Mesodermal cell (in vitro differentiated cells): ENCODE data around the gene TTC13.

Source experiments
- H3K27ac ChIP-seq: 2 replicates; pipeline ENCODE4 v1.7.0; 2013; ENCODE audit warnings: mild to moderate bottlenecking, low read depth, low read length, moderate library complexity; ENCODE audit not compliant: severe bottlenecking
- H3K36me3 ChIP-seq: 2 replicates; pipeline ENCODE4 v1.7.1; 2013; ENCODE audit warnings: mild to moderate bottlenecking, low read length, moderate library complexity; ENCODE audit not compliant: control insufficient read depth, insufficient read depth
- H3K4me1 ChIP-seq: one replicate; pipeline ENCODE4 v1.7.1; 2013; ENCODE audit warnings: mild to moderate bottlenecking, low read length; ENCODE audit not compliant: insufficient read depth, control insufficient read depth, poor library complexity, severe bottlenecking
- H3K4me3 ChIP-seq: 2 replicates; pipeline ENCODE4 v1.7.0; 2013; ENCODE audit warnings: low read length, control low read depth, mild to moderate bottlenecking; ENCODE audit not compliant: insufficient read depth, poor library complexity, severe bottlenecking; ENCODE audit errors: extremely low read depth
- H3K9me3 ChIP-seq: 2 replicates; pipeline ENCODE4 v1.7.1; 2013; ENCODE audit warnings: mild to moderate bottlenecking, low read length, moderate library complexity; ENCODE audit not compliant: control insufficient read depth
- WGBS, 2 experiments: methylation state at CpG; one replicate each; pipeline ENCODE4 v1.1.5; 2013; ENCODE audit warnings: missing lambda C conversion rate in 2 of 2; ENCODE audit not compliant: insufficient coverage in 2 of 2; 5-methylcytosine and 5-hydroxymethylcytosine counted together

The TTC13 gene

DNA sequence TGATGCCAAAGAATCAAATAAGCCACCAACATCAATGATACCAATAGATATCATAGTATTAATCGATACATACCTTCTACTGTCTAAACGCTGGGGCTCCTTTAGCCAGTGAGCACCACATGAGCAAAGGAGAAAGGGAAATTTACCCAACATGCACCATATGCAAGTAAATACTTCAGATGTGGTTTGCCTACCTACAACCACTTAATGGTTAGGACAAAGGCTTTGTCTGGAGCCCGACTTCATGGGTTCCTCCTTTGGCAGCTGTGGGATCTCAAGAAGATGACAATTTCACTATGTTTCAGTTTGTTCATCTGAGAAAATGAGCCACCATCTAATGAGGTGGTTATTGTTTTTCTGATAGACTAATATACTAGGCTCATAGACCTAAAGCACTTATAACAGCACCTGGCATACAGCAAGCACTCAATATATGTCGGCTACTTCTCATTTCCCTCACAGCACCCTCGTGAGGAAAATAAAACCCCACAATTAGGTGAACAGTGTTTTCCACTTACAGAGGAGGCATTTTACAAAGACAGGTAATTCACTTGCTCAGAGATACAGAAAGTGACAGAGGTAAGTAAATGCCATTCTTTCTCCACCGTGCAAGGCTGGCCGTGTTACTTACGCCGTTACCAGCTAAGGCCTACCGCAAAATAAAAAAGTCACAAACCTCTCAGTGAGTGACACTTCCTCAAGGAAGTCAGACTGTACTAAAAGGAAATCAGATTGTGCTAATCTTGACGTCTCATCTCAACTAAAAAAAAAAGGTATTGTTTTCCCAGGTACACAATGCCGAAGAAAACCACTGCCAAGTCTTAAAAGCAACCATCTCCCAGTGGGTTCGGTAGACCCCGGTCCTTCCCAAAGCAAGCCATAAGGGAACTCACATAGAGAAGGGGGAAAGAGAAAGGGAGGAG is 1.6 kb downstream of the TTC13 start:
- H3K4me1 ChIP-seq: peaks cover 16% of the 10 kb centered on the region
- H3K4me3 ChIP-seq: peak overlapping the region; percentile 59
- H3K9me3 ChIP-seq: no peaks in the 10 kb centered on the region
- H3K36me3 ChIP-seq: peaks cover 9% of the 10 kb centered on the region
- H3K27ac ChIP-seq: no peak overlapping the region
- 77 to 92% methylated on average over 3 to 9 of the region's 14 CpGs for WGBS, 2 experiments

DNA sequence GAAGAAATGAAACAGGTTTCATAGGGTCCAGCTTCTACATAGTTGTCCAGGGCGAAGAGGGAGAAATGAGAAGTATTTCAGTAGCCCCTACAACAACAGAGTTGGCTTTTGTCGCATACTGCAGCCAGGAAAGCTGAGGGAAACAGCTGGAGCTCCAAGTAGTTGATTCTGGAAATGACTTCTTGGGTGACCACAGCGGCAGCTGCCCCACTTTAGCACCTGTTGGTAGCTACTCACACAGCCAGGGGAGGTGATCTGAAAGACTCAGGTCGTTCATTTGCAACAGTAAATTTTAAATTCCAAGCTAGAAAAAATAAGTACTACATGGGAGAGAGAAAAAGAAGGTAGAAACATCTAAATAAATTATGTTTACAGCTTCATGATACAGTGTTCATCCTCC is 2.3 kb downstream of the TTC13 start:
- peaks cover 9% of the 10 kb centered on the region for H3K36me3 ChIP-seq
- peaks cover 16% of the 10 kb centered on the region for H3K4me1 ChIP-seq
- H3K4me3 ChIP-seq: no peak overlapping the region
- WGBS, 2 experiments: 90 to 96% methylated on average over 2 of the region's 4 CpGs
- no peaks in the 10 kb centered on the region for H3K9me3 ChIP-seq
- no peak overlapping the region for H3K27ac ChIP-seq

DNA sequence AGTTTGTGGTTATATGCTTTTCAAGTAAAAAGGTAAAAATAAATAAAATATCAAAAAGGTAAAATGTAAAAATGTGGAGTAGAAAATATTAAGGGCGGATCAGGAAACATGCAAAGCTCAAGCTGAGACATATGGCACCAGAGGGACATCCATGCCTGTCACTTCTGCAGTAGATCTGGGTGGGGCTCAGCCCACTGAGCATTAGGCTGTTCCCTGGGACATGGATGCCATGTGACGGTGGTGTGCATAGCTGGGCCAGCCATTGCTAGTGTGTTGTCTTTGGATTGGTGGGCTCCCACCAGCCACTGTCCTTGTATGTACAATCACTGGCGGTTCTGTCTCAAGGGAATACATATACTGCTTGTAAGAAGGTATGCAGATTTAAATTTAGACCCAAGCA is 3.0 kb downstream of the TTC13 start:
- Histone ChIP-seq H3K4me3 (no peak overlapping the region), H3K9me3 (no peaks in the 10 kb centered on the region), H3K4me1 (peaks cover 16% of the 10 kb centered on the region), H3K27ac (no peak overlapping the region), H3K36me3 (peaks cover 4% of the 10 kb centered on the region)
- 93 to 100% methylated on average over 1 to 2 of the region's 3 CpGs for WGBS, 2 experiments

- Histone ChIP-seq H3K4me3 (no peak overlapping the region), H3K4me1 (peaks cover 11% of the 10 kb centered on the region), H3K36me3 (peaks cover 4% of the 10 kb centered on the region), H3K27ac (no peak overlapping the region), H3K9me3 (no peaks in the 10 kb centered on the region)
- WGBS, 2 experiments: 100% methylated on average over 1 of the region's 1 CpG
Measured at GRCh38 chr1:230972855-230973271, 5.8 kb downstream of the TTC13 start.

GRCh38 chr1:230971771-230972170 is 6.9 kb downstream of the TTC13 start:
- Histone ChIP-seq H3K27ac (no peak overlapping the region), H3K4me1 (peaks cover 6% of the 10 kb centered on the region), H3K36me3 (peaks cover 4% of the 10 kb centered on the region), H3K4me3 (no peak overlapping the region), H3K9me3 (no peaks in the 10 kb centered on the region)

GRCh38 chr1:230970432-230970831 is 8.2 kb downstream of the TTC13 start:
- H3K36me3 ChIP-seq: no peaks in the 10 kb centered on the region
- no peak overlapping the region for H3K27ac ChIP-seq
- peaks cover 6% of the 10 kb centered on the region for H3K4me1 ChIP-seq
- no peak overlapping the region for H3K4me3 ChIP-seq
- H3K9me3 ChIP-seq: no peaks in the 10 kb centered on the region
- WGBS, 2 experiments: 92% methylated on average over 4 of the region's 5 CpGs

DNA sequence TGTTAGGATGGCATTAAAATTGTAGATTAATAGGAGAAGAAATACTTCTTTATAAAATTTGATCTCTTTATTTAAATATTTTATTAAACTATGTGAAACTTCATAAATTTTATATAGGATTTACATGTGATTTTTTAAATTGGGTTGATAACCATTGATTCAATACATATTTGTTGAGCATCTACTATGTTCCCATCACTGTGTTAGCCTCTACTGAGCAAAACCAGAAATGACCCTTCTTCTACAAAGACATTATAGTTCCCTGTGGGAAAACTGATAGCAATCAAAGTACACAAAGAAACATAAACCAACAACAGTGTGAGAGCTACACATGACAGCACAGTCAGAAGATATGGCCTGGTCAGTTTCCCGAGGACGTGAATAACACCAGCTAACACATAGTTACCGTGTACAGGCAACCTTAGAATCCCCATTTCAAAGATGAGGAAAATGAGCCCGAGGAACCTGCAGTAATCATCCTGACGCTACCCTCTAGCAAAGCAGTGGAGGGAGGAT is 12.2 kb downstream of the TTC13 start:
- H3K9me3 ChIP-seq: no peaks in the 10 kb centered on the region
- H3K36me3 ChIP-seq: no peaks in the 10 kb centered on the region
- no peak overlapping the region for H3K4me3 ChIP-seq
- H3K4me1 ChIP-seq: no peaks in the 10 kb centered on the region
- WGBS, 2 experiments: 95 to 96% methylated on average over 3 to 5 of the region's 5 CpGs
- no peak overlapping the region for H3K27ac ChIP-seq

GRCh38 chr1:230965535-230965934 is 13.1 kb downstream of the TTC13 start:
- H3K4me3 ChIP-seq: no peak overlapping the region
- 83 to 91% methylated on average over 1 to 4 of the region's 5 CpGs for WGBS, 2 experiments

DNA sequence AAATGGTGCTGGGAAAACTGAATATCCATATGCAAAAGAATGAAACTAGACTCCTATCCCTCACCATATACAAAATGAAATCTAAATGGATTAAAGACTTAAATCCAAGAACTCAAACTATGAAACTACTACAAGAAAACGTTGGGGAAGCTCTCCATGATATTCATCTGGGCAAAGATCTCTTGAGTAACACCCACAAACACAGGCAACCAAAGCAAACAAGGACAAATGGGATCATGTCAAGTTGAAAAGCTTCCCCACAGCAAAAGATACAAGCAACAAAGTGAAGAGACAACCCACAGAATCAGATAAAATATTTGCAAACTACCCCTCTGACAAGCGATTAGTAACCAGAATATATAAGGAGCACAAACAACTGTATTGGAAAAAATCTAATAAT is 13.8 kb downstream of the TTC13 start:
- H3K4me1 ChIP-seq: no peaks in the 10 kb centered on the region
- WGBS, 2 experiments: no CpG with 5 or more reads among the region's 2 CpGs
- H3K4me3 ChIP-seq: no peak overlapping the region
- H3K27ac ChIP-seq: no peak overlapping the region
- H3K9me3 ChIP-seq: no peaks in the 10 kb centered on the region
- no peaks in the 10 kb centered on the region for H3K36me3 ChIP-seq

More at GRCh38 chr1:230965535-230965934, 13.1 kb downstream of the TTC13 start:
- no peak overlapping the region for H3K27ac ChIP-seq
- no peaks in the 10 kb centered on the region for H3K9me3 ChIP-seq
- H3K36me3 ChIP-seq: no peaks in the 10 kb centered on the region
- H3K4me1 ChIP-seq: no peaks in the 10 kb centered on the region

DNA sequence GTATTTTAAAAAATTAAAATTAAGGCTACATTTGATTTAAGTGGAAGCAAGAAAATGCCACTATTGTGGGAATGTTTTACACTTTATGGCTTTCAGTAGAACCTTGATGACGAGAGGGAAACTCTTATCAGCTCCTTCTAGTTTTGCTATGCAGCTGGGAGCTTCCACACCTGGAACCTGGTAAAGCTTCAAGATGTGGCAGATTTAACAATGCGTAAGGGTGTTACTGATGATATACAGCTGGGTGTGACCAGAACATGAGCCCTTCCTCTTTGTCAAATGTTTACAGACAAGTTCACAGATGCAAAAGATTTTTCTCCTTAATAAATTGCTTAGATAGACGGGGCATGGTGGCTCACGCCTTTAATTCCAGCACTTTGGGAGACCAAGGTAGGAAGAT is 20.3 kb downstream of the TTC13 start:
- H3K9me3 ChIP-seq: no peaks in the 10 kb centered on the region
- H3K4me3 ChIP-seq: no peak overlapping the region
- WGBS, 2 experiments: 86 to 91% methylated on average over 3 to 4 of the region's 4 CpGs
- H3K4me1 ChIP-seq: no peaks in the 10 kb centered on the region
- peaks cover 4% of the 10 kb centered on the region for H3K36me3 ChIP-seq
- H3K27ac ChIP-seq: no peak overlapping the region

DNA sequence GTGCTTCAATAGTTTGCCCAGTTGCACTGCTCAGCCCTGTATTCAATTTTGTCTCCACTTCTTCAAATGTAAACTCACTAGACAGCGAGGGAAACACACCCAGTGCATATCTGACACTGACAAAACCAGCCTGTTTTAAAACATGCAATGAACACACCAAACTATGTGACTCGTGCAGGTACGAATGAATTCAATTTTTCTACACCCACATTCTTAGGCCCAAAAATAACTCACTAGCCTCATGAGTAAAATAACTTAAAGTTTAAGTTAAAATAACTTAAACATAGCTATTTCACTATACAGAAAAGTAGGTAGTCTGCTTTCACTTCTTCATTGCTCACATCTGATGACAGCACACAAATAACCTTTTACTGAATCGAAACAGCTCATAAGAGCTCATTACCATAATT is 21.1 kb downstream of the TTC13 start:
- no peaks in the 10 kb centered on the region for H3K9me3 ChIP-seq
- H3K36me3 ChIP-seq: peaks cover 4% of the 10 kb centered on the region
- 97 to 100% methylated on average over 1 to 2 of the region's 4 CpGs for WGBS, 2 experiments
- H3K27ac ChIP-seq: no peak overlapping the region
- H3K4me1 ChIP-seq: no peaks in the 10 kb centered on the region
- no peak overlapping the region for H3K4me3 ChIP-seq
